Measurements from ENCODE around the gene MUC20. TPM values are rescaled to one million over a fixed set of nuclear protein-coding genes. Genes with fewer than 3 reads are reported as not detected.

MUC20 gene
- total RNA-seq, 1 experiment from 2014 or later: not detected

DNA sequence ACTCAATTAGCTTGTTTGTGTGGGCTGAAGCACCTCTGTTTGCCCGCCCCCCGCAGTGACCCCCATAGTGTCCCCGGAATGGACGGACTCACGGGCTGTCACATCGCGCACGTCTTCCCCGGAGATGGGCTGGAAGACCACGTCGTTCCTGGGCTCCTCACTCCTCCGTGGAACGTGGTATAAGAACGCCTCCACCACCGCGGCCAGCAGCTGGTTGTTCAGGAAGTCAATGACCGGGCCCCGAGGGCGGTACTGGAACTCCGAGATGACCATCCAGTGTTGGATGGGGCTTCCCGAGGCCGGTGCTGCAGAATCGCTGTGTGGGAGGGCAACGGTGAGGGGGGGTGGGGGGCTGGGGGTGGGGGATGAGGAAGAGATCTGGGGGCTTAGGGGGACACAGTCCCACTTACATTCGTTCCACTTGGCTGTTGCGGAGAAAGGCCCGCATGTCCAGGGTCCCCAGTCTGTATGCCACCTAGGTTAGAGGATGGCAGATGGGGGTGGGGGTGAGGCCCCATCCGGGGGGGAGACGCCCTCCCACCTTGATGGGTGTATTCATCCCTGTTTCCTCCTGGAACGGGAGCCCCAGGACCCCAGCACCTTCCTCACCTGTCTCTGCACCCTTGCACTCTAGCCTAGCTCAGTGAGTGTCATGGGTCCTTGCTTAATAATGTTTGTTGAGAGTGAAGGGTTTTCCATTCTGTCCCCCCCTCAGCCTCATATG lies 30.2 kb downstream of the MUC20 start:
- no peaks in the 10 kb centered on the region for H3K4me1 ChIP-seq
- DNase-seq: no peak
- no peak overlapping the region for H3K4me3 ChIP-seq
- no peaks in the 10 kb centered on the region for H3K27me3 ChIP-seq
- no peaks in the 10 kb centered on the region for H3K36me3 ChIP-seq
- no peak overlapping the region for H3K27ac ChIP-seq
- no peaks in the 10 kb centered on the region for H3K9me3 ChIP-seq (replicated peaks)

DNA sequence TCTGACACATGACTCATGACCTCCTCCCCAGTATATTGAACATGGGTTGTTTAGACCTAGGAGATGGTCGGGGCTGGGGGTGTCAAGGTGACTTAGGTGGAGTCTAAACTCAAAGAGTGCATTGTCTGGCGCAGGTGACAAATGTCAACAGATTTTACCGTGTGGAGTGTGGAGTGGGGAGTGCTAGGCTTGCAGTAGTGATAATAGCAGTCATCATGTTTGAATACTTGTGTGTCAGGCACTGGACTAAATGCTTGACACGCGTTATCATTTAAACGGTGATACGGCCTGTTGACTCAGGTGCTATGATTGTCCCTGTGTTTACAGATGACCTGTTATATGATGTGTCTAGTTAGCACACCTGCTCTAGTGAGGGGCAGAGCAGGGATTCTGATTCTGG lies 30.8 kb downstream of the MUC20 start:
- Histone ChIP-seq H3K36me3 (no peaks in the 10 kb centered on the region), H3K9me3 (replicated peaks) (no peaks in the 10 kb centered on the region), H3K27me3 (no peaks in the 10 kb centered on the region), H3K4me3 (no peak overlapping the region), H3K4me1 (no peaks in the 10 kb centered on the region), H3K27ac (no peak overlapping the region)
- DNase-seq: no peak

DNA sequence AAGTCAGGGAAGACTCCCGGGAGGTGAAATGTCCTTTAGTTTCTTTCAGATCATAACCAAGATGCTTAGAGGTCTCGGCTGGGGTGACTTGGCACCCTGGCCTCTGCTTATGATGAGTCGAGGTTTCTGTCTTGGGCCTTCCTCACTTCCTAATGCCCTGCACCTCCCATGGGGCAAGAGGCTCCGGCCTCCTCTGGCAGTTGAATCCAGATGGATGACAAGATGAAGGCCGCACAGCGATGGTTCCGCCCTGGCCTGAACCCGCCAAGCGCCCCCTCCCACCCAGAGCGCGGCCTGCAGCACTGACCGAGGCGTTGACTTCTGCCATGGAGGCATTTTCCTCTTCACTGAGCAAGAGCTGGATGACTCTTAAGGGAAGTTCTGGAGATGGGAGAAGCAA lies 31.3 kb downstream of the MUC20 start:
- no peak overlapping the region for H3K4me3 ChIP-seq
- H3K27me3 ChIP-seq: no peaks in the 10 kb centered on the region
- no peaks in the 10 kb centered on the region for H3K36me3 ChIP-seq
- no peaks in the 10 kb centered on the region for H3K4me1 ChIP-seq
- H3K9me3 ChIP-seq (replicated peaks): no peaks in the 10 kb centered on the region
- no peak overlapping the region for H3K27ac ChIP-seq
- DNase-seq: no peak

DNA sequence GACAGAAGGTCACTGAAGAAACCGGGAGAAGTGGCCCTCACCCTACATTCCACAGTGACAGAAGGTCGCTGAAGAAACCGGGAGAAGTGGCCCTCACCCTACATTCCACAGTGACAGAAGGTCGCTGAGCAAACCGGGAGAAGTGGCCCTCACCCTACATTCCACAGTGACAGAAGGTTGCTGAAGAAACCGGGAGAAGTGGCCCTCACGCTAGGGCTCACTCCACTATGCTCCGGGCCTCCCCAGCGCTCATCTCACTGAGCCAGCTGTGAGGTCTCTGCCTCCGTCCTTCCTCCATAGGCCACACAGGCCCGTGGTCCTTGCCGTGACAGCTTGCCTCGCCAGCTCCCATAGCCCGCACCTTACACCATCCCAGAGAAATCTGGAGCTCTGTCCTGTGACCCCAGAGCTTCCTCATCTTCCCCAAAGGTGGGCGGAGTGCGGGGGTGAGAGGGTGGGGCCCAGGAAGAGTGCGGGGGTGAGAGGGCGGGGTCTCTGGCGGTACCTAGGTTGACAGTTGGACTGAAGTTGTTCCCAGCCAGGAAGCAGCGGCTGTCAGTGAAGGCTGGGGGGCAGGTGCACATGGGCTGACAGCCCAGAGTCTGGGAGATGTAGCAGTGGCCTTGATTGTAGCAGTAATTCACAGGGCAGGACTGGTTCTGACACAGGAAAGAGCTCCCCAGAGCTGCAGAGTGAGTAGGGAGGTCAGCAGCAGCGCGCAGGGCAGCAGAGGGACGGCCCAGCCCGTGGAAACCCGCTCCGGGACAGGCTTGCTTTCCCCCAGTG lies 32.0 kb downstream of the MUC20 start:
- H3K4me3 ChIP-seq: no peak overlapping the region
- no peak overlapping the region for H3K27ac ChIP-seq

DNA sequence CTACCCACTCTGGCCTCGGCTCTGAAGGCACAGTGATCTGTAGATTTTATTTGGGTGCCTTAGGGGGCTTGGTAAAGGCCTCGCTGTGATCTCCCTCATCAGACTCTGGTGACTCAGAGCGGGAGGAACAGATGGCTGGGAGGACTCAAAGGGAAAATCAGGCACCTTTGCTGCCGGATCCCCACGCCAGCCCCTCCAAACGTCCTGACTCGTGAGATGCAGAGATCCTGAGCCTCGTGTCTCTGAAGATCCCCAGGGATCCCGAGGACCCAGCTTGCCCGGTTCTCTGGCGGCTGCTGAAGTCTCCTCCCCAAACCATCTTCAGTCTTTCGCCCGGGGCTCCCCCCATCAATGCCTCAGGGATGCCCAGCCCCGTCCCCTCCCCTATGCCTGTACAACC lies 32.8 kb downstream of the MUC20 start:
- no peaks in the 10 kb centered on the region for H3K4me1 ChIP-seq
- no peaks in the 10 kb centered on the region for H3K9me3 ChIP-seq (replicated peaks)
- H3K27ac ChIP-seq: no peak overlapping the region
- no peak overlapping the region for H3K4me3 ChIP-seq
- no peak for DNase-seq
- H3K27me3 ChIP-seq: no peaks in the 10 kb centered on the region
- no peaks in the 10 kb centered on the region for H3K36me3 ChIP-seq

More for the DNA sequence above, 32.0 kb downstream of the MUC20 start:
- no peak for DNase-seq
- Histone ChIP-seq H3K4me1 (no peaks in the 10 kb centered on the region), H3K36me3 (no peaks in the 10 kb centered on the region), H3K27me3 (no peaks in the 10 kb centered on the region), H3K9me3 (replicated peaks) (no peaks in the 10 kb centered on the region)

DNA sequence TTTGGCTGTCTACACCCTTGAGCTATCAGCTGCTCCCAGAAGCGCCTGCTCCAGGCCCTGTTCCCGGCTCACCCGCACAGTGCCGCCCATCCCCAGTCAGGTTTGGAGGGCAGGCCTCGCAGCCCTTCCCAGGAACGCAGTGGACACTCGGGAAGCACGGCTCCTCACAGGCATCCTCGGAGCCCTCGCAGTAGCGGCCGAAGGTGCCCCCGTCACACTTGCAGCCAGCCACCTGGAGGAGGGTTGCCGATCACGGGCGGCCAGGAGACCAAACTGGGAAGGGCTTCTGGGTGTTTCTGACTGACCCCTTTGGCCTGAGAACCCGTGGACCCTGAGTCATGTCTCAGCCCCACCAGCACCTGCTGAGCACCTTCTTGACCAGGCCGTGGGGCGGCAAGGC lies 33.4 kb downstream of the MUC20 start:
- no peaks in the 10 kb centered on the region for H3K36me3 ChIP-seq
- H3K4me3 ChIP-seq: no peak overlapping the region
- H3K27ac ChIP-seq: no peak overlapping the region
- no peaks in the 10 kb centered on the region for H3K9me3 ChIP-seq (replicated peaks)
- H3K27me3 ChIP-seq: no peaks in the 10 kb centered on the region
- no peaks in the 10 kb centered on the region for H3K4me1 ChIP-seq
- DNase-seq: no peak

DNA sequence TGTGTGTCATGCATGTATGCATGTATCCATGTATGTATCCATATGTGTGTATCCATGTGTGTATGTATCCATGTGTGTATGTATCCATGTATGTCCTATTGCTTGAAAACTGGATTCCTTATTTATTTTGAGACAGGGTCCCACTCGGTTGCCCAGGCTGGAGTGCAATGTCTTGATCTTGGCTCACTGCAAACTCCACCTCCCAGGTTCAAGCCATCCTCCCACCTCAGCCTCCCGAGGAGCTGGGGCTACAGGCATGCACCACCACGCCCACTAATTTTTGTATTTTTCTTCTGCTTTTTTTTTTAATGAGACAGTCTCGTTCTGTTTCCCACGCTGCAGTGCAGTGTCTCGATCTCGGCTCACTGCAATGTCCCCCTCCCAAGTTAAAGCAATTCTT lies 34.1 kb downstream of the MUC20 start:
- Histone ChIP-seq H3K36me3 (no peaks in the 10 kb centered on the region), H3K4me1 (no peaks in the 10 kb centered on the region), H3K4me3 (no peak overlapping the region), H3K9me3 (replicated peaks) (no peaks in the 10 kb centered on the region), H3K27ac (no peak overlapping the region), H3K27me3 (no peaks in the 10 kb centered on the region)
- DNase-seq: no peak

DNA sequence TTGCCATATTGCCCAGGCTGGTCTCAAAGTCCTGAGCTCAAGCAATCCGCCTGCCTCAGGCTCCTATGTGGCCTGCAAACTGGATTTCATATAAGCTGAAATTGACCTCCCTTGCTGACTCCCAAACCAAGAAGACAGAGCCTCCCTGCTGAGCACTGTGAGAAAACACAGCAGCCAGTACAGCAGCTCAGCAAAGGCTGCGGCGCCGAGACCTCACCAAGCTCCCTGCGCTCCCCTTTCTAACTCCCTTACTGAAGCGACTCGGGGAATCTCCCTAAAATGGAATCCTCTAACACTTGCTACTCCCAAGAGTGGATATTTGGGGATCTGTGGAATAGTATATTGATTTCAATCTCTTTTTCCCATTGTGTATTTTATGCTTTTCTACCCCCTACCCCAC lies 34.6 kb downstream of the MUC20 start:
- no peaks in the 10 kb centered on the region for H3K27me3 ChIP-seq
- no peak overlapping the region for H3K4me3 ChIP-seq
- H3K27ac ChIP-seq: no peak overlapping the region
- no peak for DNase-seq
- no peaks in the 10 kb centered on the region for H3K4me1 ChIP-seq
- no peaks in the 10 kb centered on the region for H3K36me3 ChIP-seq
- H3K9me3 ChIP-seq (replicated peaks): no peaks in the 10 kb centered on the region

DNA sequence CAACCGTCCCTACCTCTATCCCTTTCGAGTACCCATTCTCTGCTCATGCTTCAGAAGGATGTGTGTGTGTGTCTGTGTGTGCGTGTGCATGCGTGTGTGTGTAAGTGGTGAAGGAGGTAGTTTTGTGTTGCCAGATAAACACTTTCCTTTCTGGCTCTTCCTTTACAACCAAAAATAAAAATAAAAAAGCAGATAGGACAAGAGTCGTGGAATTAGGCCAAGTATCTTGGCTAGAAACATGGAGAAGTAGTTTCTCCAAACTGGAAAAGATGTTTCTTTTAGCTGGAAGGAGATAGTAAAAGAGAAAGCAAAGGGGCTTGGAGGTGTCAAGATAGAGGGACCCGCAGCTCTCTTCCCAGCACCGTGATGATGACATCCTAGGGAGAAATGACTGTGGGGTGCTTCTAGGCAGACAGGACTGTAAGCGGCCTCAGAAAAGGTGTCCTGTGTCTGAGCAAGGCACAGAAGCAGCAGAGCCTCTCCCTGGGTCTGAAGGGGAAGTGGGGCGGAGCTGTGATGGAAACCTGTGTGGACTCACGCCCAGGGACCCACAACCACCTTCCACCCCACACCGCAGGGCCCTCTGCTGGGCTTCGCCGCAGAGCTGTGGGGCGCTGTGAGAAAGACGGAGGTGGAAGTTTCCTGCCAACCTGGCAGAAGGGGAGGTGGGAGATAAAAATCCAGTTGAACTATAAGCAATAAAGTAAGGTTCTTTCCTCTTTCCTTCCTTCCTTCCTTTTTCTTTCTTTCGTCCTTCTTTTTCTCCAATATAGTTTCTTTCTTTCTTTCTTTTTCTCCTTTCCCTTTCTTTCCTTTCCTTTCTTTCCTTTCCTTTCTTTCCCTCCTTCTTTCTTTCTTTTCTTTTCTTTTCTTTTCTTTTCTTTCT lies 35.3 kb downstream of the MUC20 start:
- DNase-seq: no peak
- Histone ChIP-seq H3K4me1 (no peaks in the 10 kb centered on the region), H3K36me3 (no peaks in the 10 kb centered on the region), H3K27ac (no peak overlapping the region), H3K9me3 (replicated peaks) (no peaks in the 10 kb centered on the region), H3K4me3 (no peak overlapping the region), H3K27me3 (no peaks in the 10 kb centered on the region)

DNA sequence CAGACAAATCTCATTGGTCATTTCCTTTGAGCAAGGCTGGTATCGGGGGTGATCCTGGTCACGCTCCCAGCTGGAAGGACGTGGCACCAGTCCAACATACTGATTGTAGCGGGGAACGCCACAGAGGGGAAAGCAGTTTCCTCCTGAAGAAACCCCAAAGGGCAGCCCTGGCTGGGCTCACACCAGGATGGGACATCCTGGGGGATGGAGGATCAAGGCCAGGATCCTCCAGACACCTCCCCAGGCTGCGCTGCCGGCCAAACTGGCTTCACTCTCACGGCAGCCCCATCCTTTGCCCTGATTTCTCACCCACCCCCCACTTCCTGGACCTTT lies 36.6 kb downstream of the MUC20 start:
- H3K27ac ChIP-seq: no peak overlapping the region
- no peaks in the 10 kb centered on the region for H3K4me1 ChIP-seq
- no peak overlapping the region for H3K4me3 ChIP-seq
- no peaks in the 10 kb centered on the region for H3K36me3 ChIP-seq
- H3K27me3 ChIP-seq: no peaks in the 10 kb centered on the region
- DNase-seq: no peak
- H3K9me3 ChIP-seq (replicated peaks): no peaks in the 10 kb centered on the region

DNA sequence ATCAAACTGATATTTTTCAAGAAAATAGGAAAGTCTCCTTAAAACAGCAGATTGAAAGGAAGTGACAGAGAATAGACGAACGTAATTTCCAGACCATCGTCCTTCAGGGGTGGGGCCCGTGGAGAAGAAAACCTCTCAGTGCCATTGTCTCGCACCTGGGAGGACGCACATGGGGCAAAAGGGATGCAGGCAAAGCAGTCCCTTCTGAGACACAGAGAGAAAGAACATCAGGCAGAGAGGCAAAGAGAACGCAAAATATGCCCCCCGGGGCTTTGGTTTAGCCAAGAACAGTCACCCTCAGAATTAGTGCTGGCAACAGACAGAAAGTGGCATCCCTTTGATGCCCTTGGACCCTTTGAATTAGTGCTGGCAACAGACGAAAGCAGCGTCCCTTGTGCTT lies 37.0 kb downstream of the MUC20 start:
- Histone ChIP-seq H3K36me3 (no peaks in the 10 kb centered on the region), H3K4me3 (no peak overlapping the region), H3K27me3 (no peaks in the 10 kb centered on the region), H3K27ac (no peak overlapping the region), H3K9me3 (replicated peaks) (no peaks in the 10 kb centered on the region), H3K4me1 (no peaks in the 10 kb centered on the region)
- DNase-seq: no peak

DNA sequence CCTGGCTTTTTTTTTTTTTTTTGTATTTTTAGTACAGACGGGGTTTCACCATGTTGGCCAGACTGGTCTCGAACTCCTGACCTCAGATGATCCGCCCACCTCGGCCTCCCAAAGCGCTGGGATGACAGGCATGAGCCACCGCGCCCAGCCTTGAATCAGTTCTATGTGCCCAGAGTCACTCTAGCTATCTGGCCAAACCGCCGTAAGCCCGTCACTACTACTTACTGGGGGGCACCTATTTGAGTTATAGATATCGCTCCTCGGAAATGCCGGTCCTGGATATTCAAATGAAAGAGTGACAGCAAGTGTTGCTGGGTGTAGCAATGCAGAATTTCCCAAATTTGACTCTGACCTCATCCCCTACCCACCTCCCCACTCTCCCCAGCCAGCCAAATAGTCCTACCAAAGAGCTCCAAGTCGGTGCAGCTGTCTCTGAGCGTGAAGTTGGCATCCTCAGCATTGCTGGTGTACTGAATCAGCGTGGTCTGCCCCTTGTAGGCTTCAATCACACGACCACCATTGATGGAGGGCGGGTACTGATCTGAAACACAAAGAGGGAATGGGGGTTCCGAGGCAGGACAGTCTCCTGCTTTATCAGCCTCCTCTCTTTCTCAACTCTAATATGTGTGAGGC lies 38.1 kb downstream of the MUC20 start:
- H3K27me3 ChIP-seq: no peaks in the 10 kb centered on the region
- H3K36me3 ChIP-seq: no peaks in the 10 kb centered on the region
- 0 out of 2 replicates have a peak, but pooled peaks cover 3% of the 10 kb centered on the region for H3K4me1 ChIP-seq
- H3K9me3 ChIP-seq (replicated peaks): no peaks in the 10 kb centered on the region
- H3K27ac ChIP-seq: no peak overlapping the region
- peak; percentile 16 to 26 for DNase-seq
- no peak overlapping the region for H3K4me3 ChIP-seq

DNA sequence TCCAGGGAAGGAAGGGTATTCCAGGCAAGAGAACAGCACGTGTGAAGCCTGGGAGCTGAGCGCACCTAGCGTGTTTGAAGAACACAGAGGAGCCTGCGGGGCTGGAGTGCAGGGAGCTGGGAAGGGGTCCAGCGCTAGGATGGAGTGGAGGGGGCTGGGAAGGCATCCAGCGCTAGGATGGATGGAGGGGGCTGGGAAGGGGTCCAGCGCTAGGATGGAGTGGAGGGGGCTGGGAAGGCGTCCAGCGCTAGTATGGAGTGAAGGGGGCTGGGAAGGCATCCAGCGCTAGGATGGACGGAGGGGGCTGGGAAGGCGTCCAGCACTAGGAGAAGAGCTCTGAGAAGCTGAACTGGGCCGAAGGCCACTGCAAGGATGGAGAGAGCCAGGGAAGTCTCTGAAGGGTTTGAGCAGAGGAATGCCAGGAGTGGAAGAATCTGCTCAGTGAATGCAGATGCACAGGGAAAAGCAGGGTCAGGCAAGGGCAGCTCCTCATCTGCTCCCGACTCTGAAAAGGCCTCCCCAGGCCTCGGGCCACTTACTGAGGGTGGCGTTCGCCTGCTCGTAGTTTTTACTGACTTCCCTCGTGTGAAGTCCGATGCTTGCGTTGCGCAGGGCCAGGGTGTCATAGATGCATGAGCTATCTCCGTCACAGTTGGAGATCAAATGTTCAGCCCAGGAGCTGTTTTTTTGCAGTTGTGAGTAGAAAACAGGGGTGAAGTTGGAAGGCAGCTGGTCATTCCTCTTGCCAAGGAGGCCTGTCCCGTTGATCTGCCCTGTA lies 39.8 kb downstream of the MUC20 start:
- no peak overlapping the region for H3K4me3 ChIP-seq
- no peak for DNase-seq
- H3K27ac ChIP-seq: no peak overlapping the region
- no peaks in the 10 kb centered on the region for H3K9me3 ChIP-seq (replicated peaks)
- no peaks in the 10 kb centered on the region for H3K36me3 ChIP-seq
- no peaks in the 10 kb centered on the region for H3K27me3 ChIP-seq
- H3K4me1 ChIP-seq: 0 out of 2 replicates have a peak, but pooled peaks cover 3% of the 10 kb centered on the region

DNA sequence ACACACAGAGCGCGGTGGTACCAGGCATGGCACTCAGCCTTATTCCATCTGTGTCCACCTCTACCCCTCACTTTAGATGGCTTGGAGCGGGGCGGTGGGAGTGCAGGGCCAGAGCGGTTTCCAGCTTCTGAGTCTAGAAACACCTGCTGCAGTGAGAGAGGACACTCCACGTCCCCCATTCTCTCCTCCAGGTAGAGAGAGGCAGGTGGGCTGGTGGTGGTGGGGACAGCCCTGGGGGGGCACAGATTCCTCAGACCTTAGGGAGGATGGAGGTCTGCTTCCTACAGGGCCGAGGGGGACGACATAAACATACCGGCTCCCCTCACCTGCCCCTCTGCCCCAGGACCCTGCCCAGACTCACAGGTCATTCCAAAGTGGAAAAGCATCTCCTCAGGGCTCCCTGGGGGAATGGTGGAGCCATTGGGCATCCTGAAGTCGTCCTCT lies 40.4 kb downstream of the MUC20 start:
- Histone ChIP-seq H3K27ac (no peak overlapping the region), H3K36me3 (no peaks in the 10 kb centered on the region), H3K4me1 (0 out of 2 replicates have a peak, but pooled peaks cover 3% of the 10 kb centered on the region), H3K4me3 (no peak overlapping the region), H3K27me3 (no peaks in the 10 kb centered on the region), H3K9me3 (replicated peaks) (no peaks in the 10 kb centered on the region)
- DNase-seq: no peak

Data from SJCRH30 (cell line).